NT2/D1 (cell line): ENCODE results near the gene CPZ.

Source experiments
- DNase-seq: peaks from one replicate; pipeline ENCODE4 v3.0.0-alpha.2; 2011; ENCODE audit warnings: low read depth, low spot score
- H3K27me3 ChIP-seq: 2 replicates; pipeline ENCODE4 v1.6.0; 2011; ENCODE audit warnings: mild to moderate bottlenecking; ENCODE audit not compliant: insufficient read length, insufficient read depth
- H3K36me3 ChIP-seq: 2 replicates; pipeline ENCODE4 v1.6.1; 2011; ENCODE audit warnings: mild to moderate bottlenecking, low read length, mixed read lengths; ENCODE audit not compliant: insufficient read depth, insufficient read length
- H3K4me1 ChIP-seq: 2 replicates; pipeline ENCODE4 v1.5.1; 2011; ENCODE audit not compliant: insufficient read depth, insufficient read length
- H3K4me3 ChIP-seq: 2 replicates; pipeline ENCODE4 v1.5.1; 2011; ENCODE audit warnings: low read depth; ENCODE audit not compliant: insufficient read length
- H3K9ac ChIP-seq: 2 replicates; pipeline ENCODE4 v1.6.0; 2011; ENCODE audit warnings: low read depth; ENCODE audit not compliant: insufficient read length
- H3K9me3 ChIP-seq: 2 replicates; pipeline ENCODE4 v1.5.1; 2011; ENCODE audit warnings: mild to moderate bottlenecking, low read length; ENCODE audit not compliant: insufficient read depth
- SUZ12 ChIP-seq: IDR thresholded peaks from 2 replicates; pipeline ENCODE4 v1.6.1; 2011; ENCODE audit not compliant: insufficient read length, insufficient read depth; ENCODE audit errors: extremely low read depth
- YY1 ChIP-seq: IDR thresholded peaks from 2 replicates; pipeline ENCODE4 v1.6.1; 2011; ENCODE audit not compliant: insufficient read length, insufficient read depth
- ZNF274 ChIP-seq: IDR thresholded peaks from 2 replicates; pipeline ENCODE4 v1.6.1; 2011; ENCODE audit warnings: mild to moderate bottlenecking, low read depth, low read length

The CPZ gene

GRCh38 chr4:8558080-8558960 is 34.2 kb upstream of the CPZ start:
- no peak overlapping the region for H3K9ac ChIP-seq
- H3K4me3 ChIP-seq, result no peak overlapping the region
- H3K4me1 ChIP-seq, result peaks cover 15% of the 10 kb centered on the region
- H3K9me3 ChIP-seq, result no peaks in the 10 kb centered on the region
- DNase-seq, result no peak
- no peak for TF ChIP-seq SUZ12
- TF ChIP-seq ZNF274, result no peak
- no peak for TF ChIP-seq YY1
- no peaks in the 10 kb centered on the region for H3K27me3 ChIP-seq
- H3K36me3 ChIP-seq, result no peaks in the 10 kb centered on the region

GRCh38 chr4:8559011-8559410 is 33.6 kb upstream of the CPZ start:
- Histone ChIP-seq H3K36me3 (no peaks in the 10 kb centered on the region), H3K4me1 (peaks cover 11% of the 10 kb centered on the region)
- TF ChIP-seq ZNF274 (no peak), YY1 (no peak), SUZ12 (no peak)

DNA sequence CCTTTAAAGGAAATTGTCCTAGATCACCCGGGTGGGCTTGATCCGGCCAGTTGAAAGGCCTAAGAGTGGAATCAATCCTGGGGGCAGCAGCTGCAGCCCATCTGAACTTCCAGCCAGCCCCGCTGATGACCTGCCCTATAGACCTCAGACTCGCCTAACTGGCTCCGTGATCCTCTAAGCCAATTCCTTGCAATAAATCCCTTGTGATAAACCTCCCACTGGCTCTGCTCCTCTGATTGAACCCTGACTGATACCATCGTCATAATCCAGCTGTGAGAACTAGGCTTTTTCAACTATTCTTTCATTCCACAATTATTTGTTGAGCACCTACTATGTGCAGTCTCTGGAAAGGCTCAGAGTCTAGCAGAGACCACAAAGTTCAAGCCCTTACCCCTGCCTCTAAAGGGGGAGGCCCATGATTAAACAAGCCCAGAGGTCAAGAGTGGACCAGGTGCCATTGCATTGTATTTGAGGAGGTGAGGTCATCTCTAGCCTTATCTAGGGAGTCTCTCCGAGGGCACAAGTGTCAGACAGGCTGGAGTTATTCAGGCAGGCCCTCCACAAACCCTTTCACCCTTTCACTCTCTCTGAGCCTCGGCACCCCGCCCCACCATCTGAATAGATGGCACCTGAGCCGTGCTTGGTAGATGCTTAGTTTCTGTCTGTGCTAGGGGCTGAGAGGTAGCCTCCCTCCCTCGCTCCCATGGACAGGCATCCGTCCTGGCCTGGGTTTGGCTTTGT is 32.9 kb upstream of the CPZ start:
- no peak overlapping the region for H3K4me3 ChIP-seq
- H3K36me3 ChIP-seq, result no peaks in the 10 kb centered on the region
- no peak overlapping the region for H3K9ac ChIP-seq
- H3K4me1 ChIP-seq, result peaks cover 11% of the 10 kb centered on the region
- H3K9me3 ChIP-seq, result no peaks in the 10 kb centered on the region
- no peaks in the 10 kb centered on the region for H3K27me3 ChIP-seq
- no peak for DNase-seq
- TF ChIP-seq ZNF274, result no peak
- no peak for TF ChIP-seq SUZ12
- TF ChIP-seq YY1, result no peak

More at GRCh38 chr4:8559011-8559410, 33.6 kb upstream of the CPZ start:
- no peak for DNase-seq
- H3K9me3 ChIP-seq, result no peaks in the 10 kb centered on the region
- no peak overlapping the region for H3K4me3 ChIP-seq
- H3K27me3 ChIP-seq, result no peaks in the 10 kb centered on the region
- H3K9ac ChIP-seq, result no peak overlapping the region

DNA sequence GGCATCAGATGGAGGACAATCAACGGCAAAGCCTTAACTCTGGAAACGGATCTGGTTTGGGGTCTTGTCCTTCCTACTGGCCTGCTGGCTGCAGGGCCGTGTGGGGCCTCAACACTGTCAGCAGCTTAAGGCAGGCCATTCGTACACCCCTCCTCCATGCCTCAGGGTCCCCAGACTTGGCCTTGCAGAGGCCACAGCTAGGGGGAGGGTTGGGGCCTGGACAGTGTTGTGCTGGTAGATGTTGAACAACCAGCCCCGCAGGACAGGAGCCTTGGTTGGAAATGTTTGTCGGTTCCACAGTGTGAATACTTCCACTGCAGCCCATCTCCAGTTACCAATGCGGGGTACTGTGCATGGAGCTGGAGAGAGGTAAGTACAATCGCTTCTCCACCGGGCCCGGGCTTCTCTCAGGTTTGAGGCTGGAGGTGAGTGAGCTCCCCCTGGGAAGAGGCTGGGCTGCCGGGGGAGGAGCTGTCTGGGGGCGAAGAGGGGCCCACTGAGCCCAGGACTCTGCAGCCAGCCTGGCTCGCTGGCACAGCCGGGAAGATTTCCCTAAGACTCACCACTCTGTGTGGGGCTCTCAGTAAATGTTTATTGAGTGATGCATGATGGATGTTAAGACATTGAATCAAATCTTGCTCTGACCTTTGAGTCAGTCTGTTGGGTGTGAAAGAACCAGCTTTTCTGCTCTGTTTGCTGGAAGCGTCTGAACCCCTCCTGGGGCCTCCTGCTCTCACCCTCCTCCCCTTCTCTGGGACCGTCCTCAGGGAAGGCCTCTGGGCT is 32.1 kb upstream of the CPZ start:
- H3K36me3 ChIP-seq, result no peaks in the 10 kb centered on the region
- H3K4me3 ChIP-seq, result no peak overlapping the region
- TF ChIP-seq SUZ12 (no peak), YY1 (no peak), ZNF274 (no peak)
- DNase-seq, result no peak
- peaks cover 11% of the 10 kb centered on the region for H3K4me1 ChIP-seq
- H3K9ac ChIP-seq, result no peak overlapping the region
- H3K27me3 ChIP-seq, result no peaks in the 10 kb centered on the region
- no peaks in the 10 kb centered on the region for H3K9me3 ChIP-seq

DNA sequence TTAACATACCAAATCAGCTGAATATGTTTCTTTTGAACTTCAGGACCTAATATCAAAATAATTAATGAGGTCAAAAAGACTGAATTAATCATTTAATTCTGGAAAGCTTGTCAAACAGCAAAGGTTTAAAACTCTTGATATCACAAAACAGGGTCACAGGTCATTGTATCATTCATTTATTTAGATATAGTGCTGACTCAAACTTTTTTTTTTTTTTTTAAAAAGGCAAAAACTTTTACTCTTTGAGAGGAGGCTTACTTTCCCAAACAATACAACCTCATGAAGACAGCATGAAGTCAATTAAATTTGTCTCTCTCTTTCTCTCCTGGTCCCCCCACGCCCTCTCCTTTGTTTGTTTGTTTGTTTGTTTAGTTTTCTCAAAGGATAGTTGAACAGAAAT is 28.0 kb upstream of the CPZ start:
- Histone ChIP-seq H3K4me3 (no peak overlapping the region), H3K9me3 (no peaks in the 10 kb centered on the region), H3K9ac (no peak overlapping the region), H3K36me3 (no peaks in the 10 kb centered on the region), H3K4me1 (peaks cover 6% of the 10 kb centered on the region), H3K27me3 (no peaks in the 10 kb centered on the region)
- DNase-seq, result no peak
- TF ChIP-seq YY1 (no peak), ZNF274 (no peak), SUZ12 (no peak)

DNA sequence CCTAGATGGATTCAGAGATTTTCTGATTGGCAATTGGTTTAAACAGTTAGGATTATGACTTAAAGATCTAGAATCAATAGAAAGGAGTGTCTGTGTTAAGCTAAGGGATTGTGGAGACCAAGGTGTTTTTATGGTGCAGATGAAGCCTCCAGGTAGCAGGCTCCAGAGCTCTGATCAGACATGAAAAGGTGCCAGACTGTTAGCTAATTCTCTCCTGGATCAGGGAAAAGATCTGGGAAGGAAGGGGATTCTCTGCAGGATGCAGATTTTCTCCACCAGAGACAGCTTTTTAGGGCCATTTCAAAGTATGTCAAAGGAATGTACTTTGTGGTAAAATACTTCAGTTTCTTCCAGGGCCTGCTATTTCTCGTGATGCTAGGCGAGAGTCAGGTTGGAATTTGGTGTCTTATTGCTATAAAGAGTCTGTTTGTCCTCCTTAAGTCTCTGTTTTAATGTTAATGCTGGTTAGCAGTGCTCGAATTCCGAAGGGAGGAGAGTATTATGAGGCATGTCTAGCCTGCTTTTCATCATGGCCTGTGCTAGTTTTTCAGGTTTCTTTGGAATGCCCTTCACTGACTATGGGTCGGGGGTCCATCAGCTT is 24.4 kb upstream of the CPZ start:
- H3K4me1 ChIP-seq, result no peaks in the 10 kb centered on the region
- H3K27me3 ChIP-seq, result no peaks in the 10 kb centered on the region
- H3K9me3 ChIP-seq, result no peaks in the 10 kb centered on the region
- peak; percentile 93 for DNase-seq
- H3K4me3 ChIP-seq, result no peak overlapping the region
- peak overlapping the region; percentile 14 for H3K9ac ChIP-seq
- TF ChIP-seq YY1 (no peak), ZNF274 (no peak), SUZ12 (no peak)
- no peaks in the 10 kb centered on the region for H3K36me3 ChIP-seq
